Trophoblast cell (in vitro differentiated cells and primary cell): ENCODE data around the gene ORM2. TPM values are rescaled to one million over a fixed set of nuclear protein-coding genes. Genes with fewer than 3 reads are reported as not detected.
"Not testable (repeated sequence)": the region's sequence is repeated elsewhere in the genome, so short reads cannot be mapped to it uniquely, and the experiment has no call there.

Source experiments
- DNase-seq, 2 donors: peaks; one replicate each; pipeline ENCODE4 v3.0.0-alpha.2; 2016
- H2AFZ ChIP-seq: 2 replicates; pipeline ENCODE4 v1.6.1; 2013; ENCODE audit warnings: low read length, moderate library complexity, mild to moderate bottlenecking; ENCODE audit not compliant: insufficient read depth, poor library complexity
- H2AK5ac ChIP-seq: 2 replicates; pipeline ENCODE4 v1.6.1; 2013; ENCODE audit warnings: mild to moderate bottlenecking, low read length
- H2BK120ac ChIP-seq: 2 replicates; pipeline ENCODE4 v1.6.1; 2013; ENCODE audit warnings: low read length, mild to moderate bottlenecking, moderate library complexity; ENCODE audit not compliant: insufficient read depth, poor library complexity
- H2BK12ac ChIP-seq: 2 replicates; pipeline ENCODE4 v1.6.1; 2013; ENCODE audit warnings: mild to moderate bottlenecking, low read length, moderate library complexity
- H2BK5ac ChIP-seq: 2 replicates; pipeline ENCODE4 v1.6.1; 2013; ENCODE audit warnings: low read length, low read depth, moderate library complexity, mild to moderate bottlenecking; ENCODE audit not compliant: poor library complexity
- H3K14ac ChIP-seq: 2 replicates; pipeline ENCODE4 v1.6.1; 2013; ENCODE audit warnings: mild to moderate bottlenecking, low read length
- H3K18ac ChIP-seq: 2 replicates; pipeline ENCODE4 v1.6.1; 2013; ENCODE audit warnings: mild to moderate bottlenecking, low read length
- H3K23ac ChIP-seq: 2 replicates; pipeline ENCODE4 v1.6.1; 2013; ENCODE audit warnings: low read length
- H3K27ac ChIP-seq: 2 replicates; pipeline ENCODE4 v1.5.1; 2013; ENCODE audit warnings: low read depth, mild to moderate bottlenecking, inconsistent platforms, low read length, moderate library complexity
- H3K27me3 ChIP-seq: 2 replicates; pipeline ENCODE4 v1.6.1; 2013; ENCODE audit warnings: inconsistent platforms, mild to moderate bottlenecking, low read length, moderate library complexity; ENCODE audit not compliant: insufficient read depth
- H3K36me3 ChIP-seq, 2 experiments: 1 replicate in 1 of 2; 2 replicates in 1 of 2; pipeline ENCODE4 v1.6.1; 2013; ENCODE audit warnings: low read length in 2 of 2, mild to moderate bottlenecking in 2 of 2, moderate library complexity in 1 of 2; ENCODE audit not compliant: insufficient read depth in 2 of 2, control insufficient read depth in 1 of 2
- H3K4ac ChIP-seq: 2 replicates; pipeline ENCODE4 v1.6.1; 2013; ENCODE audit warnings: low read depth, mild to moderate bottlenecking, low read length, moderate library complexity
- H3K4me1 ChIP-seq, 2 experiments: 1 replicate in 1 of 2; 2 replicates in 1 of 2; pipeline ENCODE4 v1.6.1; 2013; ENCODE audit warnings: low read length in 2 of 2, mild to moderate bottlenecking in 2 of 2, moderate library complexity in 1 of 2; ENCODE audit not compliant: insufficient read depth in 2 of 2, control insufficient read depth in 1 of 2
- H3K4me2 ChIP-seq: 2 replicates; pipeline ENCODE4 v1.6.1; 2013; ENCODE audit warnings: inconsistent platforms, mild to moderate bottlenecking, low read length, moderate library complexity
- H3K4me3 ChIP-seq: 2 replicates; pipeline ENCODE4 v1.5.1; 2013; ENCODE audit warnings: mild to moderate bottlenecking, low read depth, low read length, inconsistent platforms
- H3K79me1 ChIP-seq: one replicate; pipeline ENCODE4 v1.6.1; 2013; ENCODE audit warnings: low read length
- H3K79me2 ChIP-seq: 2 replicates; pipeline ENCODE4 v1.6.1; 2013; ENCODE audit warnings: low read length, mild to moderate bottlenecking; ENCODE audit not compliant: control insufficient read depth, insufficient read depth, poor library complexity
- H3K9ac ChIP-seq: 2 replicates; pipeline ENCODE4 v1.6.1; 2013; ENCODE audit warnings: mild to moderate bottlenecking, low read length
- H3K9me3 ChIP-seq: 2 replicates; pipeline ENCODE4 v1.6.1; 2013; ENCODE audit warnings: low read depth, mild to moderate bottlenecking, control low read depth, inconsistent platforms, low read length; ENCODE audit not compliant: insufficient read depth
- H4K12ac ChIP-seq: 2 replicates; pipeline ENCODE4 v1.6.1; 2013; ENCODE audit warnings: low read depth, mild to moderate bottlenecking, low read length, moderate library complexity
- H4K8ac ChIP-seq: 2 replicates; pipeline ENCODE4 v1.6.1; 2013; ENCODE audit warnings: low read depth, mild to moderate bottlenecking, low read length, moderate library complexity
- H4K91ac ChIP-seq: one replicate; pipeline ENCODE4 v1.6.1; 2013; ENCODE audit warnings: low read depth, mild to moderate bottlenecking, low read length, moderate library complexity
- WGBS: extraction: QIAGEN DNeasy Blood & Tissue Kit; methylation state at CpG from one replicate; pipeline ENCODE4 v1.1.7; 2013; ENCODE audit warnings: missing lambda C conversion rate; ENCODE audit not compliant: insufficient read length, insufficient coverage; ENCODE audit errors: extremely low coverage; 5-methylcytosine and 5-hydroxymethylcytosine counted together
- polyA plus RNA-seq: library from polyadenylated mRNA; stranded (reverse); fragments of 200-250 nt; gene quantifications from 2 replicates; pipeline ENCODE4 v1.2.3, GENCODE V29; 2013

ORM2 gene
- 0.08 TPM in 1 of 2 replicates, not detected in the other for polyA plus RNA-seq

- H3K79me1 ChIP-seq, H2BK12ac ChIP-seq, H3K9me3 ChIP-seq, H3K4me1 ChIP-seq, H2BK5ac ChIP-seq, H2AFZ ChIP-seq, DNase-seq, H3K4me2 ChIP-seq, H4K8ac ChIP-seq, H3K4me3 ChIP-seq, H2BK120ac ChIP-seq, H3K27ac ChIP-seq, H4K12ac ChIP-seq, H2AK5ac ChIP-seq, H3K27me3 ChIP-seq, H3K36me3 ChIP-seq, H4K91ac ChIP-seq, H3K79me2 ChIP-seq, H3K23ac ChIP-seq, H3K18ac ChIP-seq, H3K4ac ChIP-seq, H3K14ac ChIP-seq, H3K9ac ChIP-seq: not testable (repeated sequence)
- no CpG with 5 or more reads among the region's 10 CpGs for WGBS
These were observed at the start of gene ORM2 for GRCh38 chr9:114329625-114330022. TSS of gene ORM2 (plus strand) at chr9:114329869. CDS start at chr9:114329905, 36 bp downstream.

- WGBS: no CpG with 5 or more reads among the region's 8 CpGs
- Histone ChIP-seq H3K9ac (no peak overlapping the region), H4K12ac (no peak overlapping the region), H3K4me2 (no peak overlapping the region), H3K79me2 (no peaks in the 10 kb centered on the region), H2AK5ac (peak overlapping the region; percentile 36), H3K27ac (no peak overlapping the region), H3K36me3 (peaks cover 29 to 40% of the 10 kb centered on the region in 2 experiments), H3K18ac (no peak overlapping the region), H3K27me3 (no peaks in the 10 kb centered on the region), H2BK12ac (no peak overlapping the region), H3K14ac (no peak overlapping the region), H3K23ac (no peak overlapping the region), H3K4me3 (no peak overlapping the region), H3K79me1 (peaks cover 19% of the 10 kb centered on the region), H2BK120ac (no peak overlapping the region), H4K8ac (no peak overlapping the region), H4K91ac (peak overlapping the region; percentile 22), H3K9me3 (peaks cover 9% of the 10 kb centered on the region), H3K4me1 (peaks cover 24 to 46% of the 10 kb centered on the region in 2 experiments), H2AFZ (no peak overlapping the region), H2BK5ac (no peak overlapping the region), H3K4ac (no peak overlapping the region)
- DNase-seq: no peak
These were observed 48.8 kb upstream of the ORM2 start for GRCh38 chr9:114280636-114281472.

GRCh38 chr9:114281473-114282103, 48.1 kb upstream of the ORM2 start:
- Histone ChIP-seq H3K4me2 (no peak overlapping the region), H3K79me1 (peaks cover 15% of the 10 kb centered on the region), H2BK12ac (no peak overlapping the region), H3K18ac (no peak overlapping the region), H4K91ac (peak overlapping the region; percentile 22), H3K23ac (no peak overlapping the region), H3K36me3 (peaks cover 29 to 37% of the 10 kb centered on the region in 2 experiments), H4K8ac (no peak overlapping the region), H3K9ac (no peak overlapping the region), H2BK5ac (no peak overlapping the region), H3K4me3 (no peak overlapping the region), H2AFZ (no peak overlapping the region), H3K14ac (no peak overlapping the region), H3K4me1 (peaks cover 18 to 41% of the 10 kb centered on the region in 2 experiments), H2AK5ac (peak overlapping the region; percentile 36), H3K4ac (no peak overlapping the region), H3K9me3 (peaks cover 9% of the 10 kb centered on the region), H3K27ac (no peak overlapping the region), H4K12ac (no peak overlapping the region), H2BK120ac (no peak overlapping the region), H3K27me3 (no peaks in the 10 kb centered on the region), H3K79me2 (no peaks in the 10 kb centered on the region)
- no peak for DNase-seq
- WGBS: no CpG with 5 or more reads among the region's 12 CpGs

- Histone ChIP-seq H3K18ac (no peak overlapping the region), H3K4me1 (peaks cover 12 to 36% of the 10 kb centered on the region in 2 experiments), H3K4me3 (no peak overlapping the region), H3K4ac (no peak overlapping the region), H2AK5ac (peak overlapping the region; percentile 74), H3K4me2 (no peak overlapping the region), H4K12ac (no peak overlapping the region), H3K9me3 (peaks cover 9% of the 10 kb centered on the region), H3K79me2 (no peaks in the 10 kb centered on the region), H2BK120ac (no peak overlapping the region), H3K9ac (no peak overlapping the region), H2BK5ac (no peak overlapping the region), H3K79me1 (peaks cover 11% of the 10 kb centered on the region), H2AFZ (no peak overlapping the region), H2BK12ac (peak overlapping the region; percentile 19), H3K14ac (peak overlapping the region; percentile 11), H3K27ac (no peak overlapping the region), H4K91ac (peak overlapping the region; percentile 55), H3K36me3 (peaks cover 32 to 37% of the 10 kb centered on the region in 2 experiments), H3K27me3 (no peaks in the 10 kb centered on the region), H3K23ac (no peak overlapping the region), H4K8ac (peak overlapping the region; percentile 8)
- no peak for DNase-seq
- WGBS: no CpG with 5 or more reads among the region's 10 CpGs
These were observed 47.6 kb upstream of the ORM2 start for GRCh38 chr9:114282104-114282485.
